Stimulated activated CD8-positive, alpha-beta memory T cell treated with anti-CD3 and anti-CD28 coated beads, Interleukin-7, amount 100 ng/mL, for 48 hours (primary cell): ENCODE results near the gene CYSLTR1.
"Not testable (repeated sequence)": the region's sequence is repeated elsewhere in the genome, so short reads cannot be mapped to it uniquely, and the experiment has no call there.

ENCODE experiments used
- DNase-seq, 2 donors: peaks; one replicate each; pipeline ENCODE4 v3.0.0-alpha.2; 2020; ENCODE audit warnings: low read depth in 1 of 2; ENCODE audit errors: extremely low read depth in 1 of 2

Gene CYSLTR1

DNA sequence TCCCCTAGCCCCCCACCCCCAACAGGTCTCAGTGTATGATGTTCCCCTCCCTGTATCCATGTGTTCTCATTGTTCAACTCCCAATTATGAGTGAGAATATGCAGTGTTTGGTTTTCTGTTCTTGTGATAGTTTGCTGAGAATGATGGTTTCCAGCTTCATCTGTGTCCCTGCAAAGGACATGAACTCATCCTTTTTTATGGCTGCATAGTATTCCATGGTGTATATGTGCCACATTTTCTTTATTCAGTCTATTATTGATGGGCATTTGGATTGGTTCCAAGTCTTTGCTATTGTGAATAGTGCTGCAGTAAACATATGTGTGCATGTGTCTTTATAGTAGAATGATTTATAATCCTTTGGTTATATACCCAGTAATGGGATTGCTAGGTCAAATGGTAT lies 101.4 kb downstream of the CYSLTR1 start:
- DNase-seq = not testable (repeated sequence)
